SKM-1 (cell line): ENCODE data around the gene CLEC11A.

Experiments
- DNase-seq: peaks from one replicate; lab custom pipeline; 2025; ENCODE audit not compliant: unreplicated experiment; lab: John Stamatoyannopoulos, UW

Gene CLEC11A

GRCh38 chr19:50703915-50704796 is 19.0 kb upstream of the CLEC11A start:
- DNase-seq: no peak

GRCh38 chr19:50705422-50706019 is 17.6 kb upstream of the CLEC11A start:
- DNase-seq: peak; percentile 15

- DNase-seq: no peak
Observed at GRCh38 chr19:50706387-50706786, 16.8 kb upstream of the CLEC11A start.

- DNase-seq: no peak
Observed at GRCh38 chr19:50708179-50708879, 14.8 kb upstream of the CLEC11A start.

- DNase-seq: no peak
Observed at GRCh38 chr19:50710094-50710493, 13.1 kb upstream of the CLEC11A start.

GRCh38 chr19:50710612-50711011 is 12.6 kb upstream of the CLEC11A start:
- DNase-seq: no peak

- DNase-seq: no peak
Observed at GRCh38 chr19:50711196-50711595, 12.0 kb upstream of the CLEC11A start.

- no peak for DNase-seq
Observed at GRCh38 chr19:50711805-50712204, 11.4 kb upstream of the CLEC11A start.

- no peak for DNase-seq
Observed at GRCh38 chr19:50712833-50713232, 10.3 kb upstream of the CLEC11A start.

- no peak for DNase-seq
Observed at GRCh38 chr19:50713556-50714236, 9.5 kb upstream of the CLEC11A start.

- DNase-seq: no peak
Observed at GRCh38 chr19:50716178-50717025, 6.8 kb upstream of the CLEC11A start.

- no peak for DNase-seq
Observed at GRCh38 chr19:50717026-50717723, 6.0 kb upstream of the CLEC11A start.

- DNase-seq: no peak
Observed at GRCh38 chr19:50717891-50718254, 5.3 kb upstream of the CLEC11A start.

- no peak for DNase-seq
Observed at GRCh38 chr19:50718255-50719118, 4.7 kb upstream of the CLEC11A start.

- no peak for DNase-seq
Observed at GRCh38 chr19:50719119-50719435, 4.1 kb upstream of the CLEC11A start.

GRCh38 chr19:50719566-50719965 is 3.6 kb upstream of the CLEC11A start, which contains the start of gene SHANK1:
SHANK1 (minus strand) TSS chr19:50719802; CDS start chr19:50716919, 2,883 bp downstream.
- DNase-seq: no peak

- no peak for DNase-seq
Observed at GRCh38 chr19:50720181-50720920, 2.8 kb upstream of the CLEC11A start.

GRCh38 chr19:50720921-50721381 is 2.2 kb upstream of the CLEC11A start:
- no peak for DNase-seq
